NCI-H2107 treated with DMSO at 0.1 percent for 48 hours (cell line): ENCODE measurements around the gene LPCAT1.
"Not testable (repeated sequence)": the region's sequence is repeated elsewhere in the genome, so short reads cannot be mapped to it uniquely, and the experiment has no call there.

Experiments
- DNase-seq: peaks from one replicate; lab custom pipeline; 2025; ENCODE audit not compliant: unreplicated experiment; lab: John Stamatoyannopoulos, UW

LPCAT1 gene

DNA sequence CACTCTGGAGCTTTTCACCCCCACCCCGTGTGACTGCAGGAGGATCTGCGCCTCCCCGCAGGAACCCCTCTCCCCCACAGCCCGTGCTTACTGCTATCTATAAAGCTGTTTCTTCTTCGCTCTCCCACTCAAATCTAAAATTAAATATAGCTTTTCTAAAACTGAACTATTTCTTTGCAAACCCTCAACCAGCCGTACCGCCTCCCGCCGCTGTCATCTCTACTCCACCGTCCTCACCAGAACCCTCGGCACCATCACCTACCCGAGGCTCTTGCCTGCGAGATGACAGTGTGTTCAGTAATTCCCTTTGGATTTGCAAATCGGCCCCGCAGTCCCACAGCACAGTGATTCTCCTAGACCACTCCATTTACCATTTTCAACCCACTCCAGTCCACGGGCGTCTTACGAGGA, 13.6 kb downstream of the LPCAT1 start:
- DNase-seq = no peak

DNA sequence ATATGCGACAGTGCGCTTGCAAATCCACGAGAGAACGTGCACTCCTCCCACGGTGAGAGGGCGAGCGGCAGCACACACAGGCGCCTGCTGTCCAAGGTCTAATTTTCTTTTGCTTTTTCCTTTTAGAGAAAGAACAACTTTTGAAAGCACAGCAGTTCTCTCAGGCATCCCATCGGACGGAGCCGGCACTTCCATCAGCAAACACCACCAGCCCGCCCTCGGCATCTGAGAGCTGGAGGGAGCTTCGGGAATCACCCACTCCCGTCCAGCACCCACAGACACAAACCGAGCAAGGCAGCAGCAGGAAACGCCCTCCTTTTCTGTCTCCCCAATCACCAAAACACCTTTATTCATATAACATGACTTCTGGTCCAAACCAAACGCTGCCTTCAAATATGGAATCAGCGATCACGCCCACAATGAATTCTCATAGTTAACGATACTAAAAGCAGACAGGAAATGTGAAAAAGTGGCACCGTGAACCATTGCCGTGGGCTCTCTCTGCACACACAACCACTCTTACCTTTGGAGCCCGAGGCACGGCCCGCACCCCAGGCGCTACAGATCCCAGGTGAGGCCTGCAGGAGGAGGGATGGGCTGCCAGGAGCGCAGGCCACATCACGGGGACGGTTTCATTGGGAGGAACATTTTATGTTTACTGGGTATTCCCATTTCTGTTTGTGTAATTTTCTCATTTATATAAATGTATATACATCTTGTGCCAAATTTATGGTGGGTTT, 14.2 kb downstream of the LPCAT1 start:
- no peak for DNase-seq

DNA sequence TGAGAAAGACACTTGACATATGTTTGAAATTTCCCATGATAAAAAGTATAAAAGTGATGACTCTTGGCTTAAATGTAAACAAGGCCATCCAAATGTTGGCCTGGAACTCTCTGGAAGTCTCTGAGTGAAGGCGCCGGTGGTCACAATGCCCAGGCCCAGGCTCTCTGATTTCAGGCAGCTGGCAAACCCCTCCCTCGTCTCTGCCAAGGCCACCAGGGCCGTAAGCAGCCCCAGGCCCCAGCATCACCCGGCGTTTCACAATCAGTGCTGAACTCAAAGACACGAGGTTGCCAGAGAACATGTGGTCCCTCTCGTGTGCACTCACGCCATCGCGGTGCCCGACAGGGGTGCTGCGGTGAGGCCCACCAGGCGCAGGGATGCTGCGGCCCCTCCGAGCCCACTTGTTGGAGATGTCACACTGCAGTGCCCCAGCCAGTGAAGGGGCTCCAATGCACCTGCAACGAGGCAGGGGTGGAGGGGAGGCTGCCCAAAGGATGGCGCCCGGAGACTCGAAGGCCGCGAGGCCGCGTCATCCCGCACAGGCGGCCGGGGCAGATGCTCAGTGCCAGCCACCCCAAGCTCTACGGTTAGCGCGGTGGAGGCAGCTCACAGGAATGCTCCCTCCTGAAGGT, 15.0 kb downstream of the LPCAT1 start:
- DNase-seq = no peak

DNA sequence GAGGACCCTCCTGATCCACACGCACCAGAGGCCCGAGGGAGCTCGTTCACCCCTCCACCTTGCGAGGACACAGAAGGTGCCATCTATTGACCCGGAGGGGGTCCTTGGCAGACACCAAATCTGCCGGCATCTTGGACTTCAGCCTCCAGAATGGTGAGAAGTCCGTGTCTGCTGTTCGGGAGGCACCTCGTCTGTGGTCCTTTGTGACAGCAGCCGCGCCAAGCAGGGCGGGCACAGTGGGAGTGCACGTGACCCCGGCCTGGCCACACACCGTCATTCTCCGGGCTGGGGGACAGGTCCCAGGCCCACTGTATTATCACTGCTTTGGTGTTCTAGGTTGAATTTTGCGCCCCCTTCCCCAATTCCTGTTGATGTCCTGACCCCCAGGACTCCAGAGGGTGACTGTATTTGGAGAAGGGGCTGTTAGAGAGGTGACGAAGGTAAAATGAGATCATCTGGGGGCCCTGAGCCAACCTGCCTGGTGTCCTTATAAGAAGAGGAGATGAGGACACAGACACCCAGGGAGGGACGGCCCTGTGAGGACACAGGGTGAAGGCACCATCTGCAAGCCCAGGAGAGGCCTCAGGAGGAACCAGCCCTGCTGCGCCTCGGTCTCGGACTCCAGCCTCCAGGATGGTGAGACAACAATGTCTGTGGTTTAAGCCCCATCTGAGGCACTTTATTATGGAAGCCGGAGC, 15.7 kb downstream of the LPCAT1 start:
- no peak for DNase-seq

DNA sequence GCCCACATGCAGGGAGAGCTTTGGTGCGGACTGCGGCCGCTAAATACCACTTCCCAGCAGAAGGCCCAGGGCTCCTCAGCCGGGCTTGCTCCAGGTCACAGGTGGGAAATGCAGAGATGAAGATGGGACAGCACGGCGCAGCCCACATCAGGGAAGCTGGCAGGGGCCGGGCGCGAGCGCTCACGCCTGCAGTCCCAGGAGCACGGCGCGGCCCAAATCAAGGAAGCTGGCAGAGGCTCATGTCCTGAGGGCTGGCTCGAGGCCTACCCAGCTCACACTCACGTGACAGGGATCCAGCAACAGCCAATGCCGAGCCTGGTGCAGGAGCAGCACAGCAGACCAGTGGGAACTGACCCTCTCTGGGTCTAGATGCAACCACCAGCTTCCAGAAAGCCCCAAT, 16.3 kb downstream of the LPCAT1 start:
- no peak for DNase-seq

DNA sequence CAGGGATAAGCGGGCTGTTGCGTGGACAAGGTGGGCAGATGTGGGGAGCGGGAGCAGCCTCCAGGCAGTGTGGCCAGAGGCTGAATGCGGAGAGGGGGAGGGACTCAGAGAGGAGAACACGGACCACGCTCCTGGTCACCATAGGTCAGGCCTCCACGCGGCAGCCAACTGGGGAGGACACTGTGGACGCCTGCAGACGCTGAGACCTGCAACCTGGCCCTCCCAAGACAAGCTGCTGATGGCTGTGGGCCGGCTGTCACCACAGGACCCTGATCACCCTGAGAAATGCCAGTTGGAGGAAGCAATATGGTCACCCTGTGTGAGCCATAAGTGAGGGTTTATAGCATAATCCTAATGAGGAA, 16.8 kb downstream of the LPCAT1 start:
- no peak for DNase-seq

DNA sequence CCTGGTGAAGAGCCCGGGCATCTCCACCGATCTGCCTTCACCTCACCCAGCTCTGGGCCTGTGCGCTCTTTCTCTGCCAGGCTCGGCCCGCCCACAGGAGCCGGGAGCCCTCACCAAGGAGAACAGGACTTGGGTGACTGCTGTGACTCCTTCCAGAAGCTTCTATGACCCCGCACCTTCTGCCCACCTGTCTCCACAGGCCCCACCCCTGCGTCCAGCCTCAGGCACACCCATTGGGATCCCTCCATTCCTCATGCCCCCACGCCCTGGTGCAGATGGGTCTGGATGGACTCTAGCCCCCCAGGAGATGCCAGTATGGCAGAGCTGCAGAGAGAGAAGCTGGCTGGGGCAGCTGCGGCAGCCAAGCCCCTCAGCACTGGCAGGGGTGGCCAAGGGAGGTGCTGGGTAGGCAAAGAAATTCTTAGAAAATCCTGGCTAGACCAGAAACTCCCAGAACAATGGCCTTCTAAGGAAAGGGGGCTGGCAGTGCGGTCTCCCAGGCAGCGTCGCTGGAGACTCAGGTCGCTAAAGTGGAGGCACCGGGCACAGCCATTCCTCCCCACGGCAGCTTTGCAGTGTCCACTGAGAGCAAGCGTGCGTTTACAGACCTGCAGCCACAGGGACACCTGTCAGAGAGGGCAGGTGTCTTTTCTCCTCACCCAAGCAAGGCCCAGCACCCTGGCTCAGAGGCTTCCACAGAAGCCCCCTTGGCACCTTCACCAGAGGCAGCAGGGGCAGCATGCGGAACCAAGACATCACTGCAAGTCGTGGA, 17.3 kb downstream of the LPCAT1 start:
- no peak for DNase-seq

DNA sequence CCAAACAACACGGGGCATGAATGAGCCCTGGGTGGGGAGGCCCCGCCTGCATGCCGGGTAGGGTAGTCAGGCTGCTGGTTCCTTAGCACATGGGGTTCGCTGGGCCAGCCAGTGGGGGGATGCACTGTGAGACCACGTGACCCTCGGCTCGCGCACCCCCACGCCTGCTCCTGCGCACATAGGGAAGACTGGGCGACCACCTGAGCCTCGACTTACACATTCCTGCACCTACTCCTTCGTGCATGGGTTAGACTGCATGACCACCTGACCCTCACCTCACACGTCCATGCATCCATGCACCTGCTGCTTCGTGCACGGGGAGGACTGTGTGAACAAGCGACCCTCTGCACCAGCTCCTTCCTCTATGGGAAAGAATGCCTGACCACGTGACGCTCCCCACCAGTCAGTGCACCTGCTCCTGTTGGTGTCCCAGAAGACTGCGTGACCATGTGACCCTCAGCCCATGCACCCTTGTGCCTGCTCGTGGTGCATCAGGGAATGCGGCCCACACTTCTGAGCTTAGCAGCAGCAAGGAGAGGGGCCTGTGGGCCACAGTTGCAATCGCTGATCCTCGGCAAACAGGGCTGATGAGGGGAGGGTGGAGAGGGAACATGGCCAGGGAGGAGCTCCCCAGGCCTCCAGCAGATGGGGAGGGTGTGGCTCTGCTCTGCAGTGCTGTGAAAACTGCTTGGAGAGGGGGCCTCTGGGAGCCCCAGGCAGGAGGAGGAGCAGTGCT, 18.1 kb downstream of the LPCAT1 start:
- no peak for DNase-seq

DNA sequence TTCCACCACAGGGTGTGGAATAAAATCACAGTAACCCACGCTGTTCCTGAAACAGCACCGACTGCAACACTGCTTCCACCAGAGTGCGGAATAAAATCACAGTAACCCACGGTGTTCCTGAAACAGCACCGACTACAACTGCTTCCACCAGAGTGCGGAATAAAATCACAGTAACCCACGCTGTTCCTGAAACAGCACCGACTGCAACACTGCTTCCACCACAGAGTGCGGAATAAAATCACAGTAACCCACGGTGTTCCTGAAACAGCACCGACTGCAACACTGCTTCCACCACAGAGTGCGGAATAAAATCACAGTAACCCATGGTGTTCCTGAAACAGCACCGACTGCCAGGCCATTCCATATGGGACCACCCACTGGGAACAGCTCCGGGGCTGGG, 18.7 kb downstream of the LPCAT1 start:
- not testable (repeated sequence) for DNase-seq

DNA sequence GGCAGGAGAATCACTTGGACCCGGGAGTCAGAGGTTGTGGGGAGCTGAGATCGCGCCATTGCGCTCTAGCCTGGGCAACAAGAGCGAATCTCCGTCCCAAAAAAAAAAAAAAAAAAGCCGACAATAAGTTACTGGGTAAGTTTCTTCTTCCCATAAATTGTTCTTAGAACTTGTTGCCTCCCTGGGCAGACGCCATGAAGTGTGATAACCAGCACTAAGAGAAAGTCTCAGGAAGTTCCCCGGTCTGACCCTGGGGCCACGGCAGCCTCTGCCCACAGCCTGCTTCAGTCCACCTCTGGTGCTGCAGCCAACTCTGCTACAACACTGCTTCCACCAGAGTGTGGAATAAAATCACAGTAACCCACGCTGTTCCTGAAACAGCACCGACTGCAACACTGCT, 19.1 kb downstream of the LPCAT1 start:
- no peak for DNase-seq

DNA sequence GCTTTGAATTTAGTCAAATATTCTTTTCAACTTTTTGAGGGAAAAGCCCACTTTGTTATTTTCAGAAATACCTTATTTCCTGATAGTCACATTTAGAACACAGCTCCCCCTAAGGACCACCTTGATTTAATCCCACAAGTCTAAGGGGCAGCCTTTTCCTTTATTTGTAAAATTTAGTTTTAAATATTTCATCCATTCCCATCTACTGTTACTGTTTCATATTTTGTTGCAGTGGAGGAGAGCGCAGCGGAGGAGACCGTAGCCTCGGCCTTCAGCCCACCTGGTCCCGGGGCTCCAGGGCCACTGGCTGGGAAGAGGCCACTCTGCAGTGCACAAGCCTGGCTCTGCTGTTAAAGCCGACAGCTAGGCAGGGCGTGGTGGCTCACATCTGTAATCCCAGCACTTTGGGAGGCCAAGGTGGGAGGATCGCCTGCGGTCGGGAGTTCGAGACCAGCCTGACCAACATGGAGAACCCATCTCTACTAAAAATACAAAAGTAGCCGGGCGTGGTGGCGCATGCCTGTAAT, 19.6 kb downstream of the LPCAT1 start:
- DNase-seq = no peak

DNA sequence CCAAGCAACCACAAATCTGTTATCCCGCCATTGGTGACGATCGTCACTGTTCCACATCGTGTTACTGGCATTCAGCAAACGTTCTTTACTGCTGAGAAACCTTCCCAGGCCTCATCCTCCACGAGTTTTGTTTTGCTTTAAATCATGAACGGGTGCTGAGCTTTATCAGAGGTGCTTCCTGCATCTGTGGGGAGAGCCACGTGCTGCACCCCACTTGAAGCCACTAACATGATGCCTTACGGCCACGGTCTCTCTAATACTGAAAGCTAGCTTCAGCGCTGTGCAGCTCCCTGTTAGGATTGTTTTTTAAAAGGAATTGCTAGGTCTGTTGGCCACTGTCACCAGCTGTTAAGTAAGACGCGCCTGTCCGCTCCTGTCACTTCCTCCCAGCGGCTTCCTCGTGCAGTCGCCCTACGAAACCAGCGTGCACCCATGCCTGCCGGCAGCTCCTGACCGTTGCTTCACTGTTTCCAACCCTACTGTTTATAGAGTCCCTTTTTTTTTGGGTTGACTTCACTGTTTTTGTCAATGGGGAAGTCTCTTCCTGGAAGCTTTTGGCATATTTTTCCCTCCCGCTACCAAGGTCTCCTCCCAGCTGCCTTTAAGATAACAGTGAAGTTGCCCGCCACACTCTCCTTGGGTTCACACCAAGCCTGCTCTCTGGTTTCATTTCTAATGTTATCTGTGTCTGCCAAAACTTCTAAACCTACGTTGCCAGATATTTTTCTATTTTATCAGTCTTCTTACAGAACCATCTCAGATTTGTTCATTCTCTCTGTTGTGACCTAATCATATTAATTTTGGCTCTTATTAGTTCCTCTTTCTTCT, 20.3 kb downstream of the LPCAT1 start:
- no peak for DNase-seq

DNA sequence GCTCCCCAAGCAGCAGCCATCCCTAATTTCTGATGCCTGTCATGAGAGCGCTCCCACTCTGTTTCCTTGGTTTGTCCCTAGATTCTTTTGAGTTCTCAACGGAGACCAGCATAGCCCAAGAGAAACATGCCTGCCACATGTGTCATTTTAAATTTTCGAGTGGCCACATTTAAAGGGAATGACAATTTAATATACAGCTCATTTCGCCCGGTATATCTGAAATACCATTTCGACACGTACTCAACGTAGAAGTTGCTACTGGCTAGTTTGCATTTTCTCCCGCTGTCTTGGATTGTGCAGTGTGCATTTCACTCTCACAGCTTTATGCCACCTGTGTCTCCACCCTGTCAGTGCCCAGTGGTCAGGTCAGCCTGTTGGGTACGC, 21.0 kb downstream of the LPCAT1 start:
- DNase-seq = no peak

DNA sequence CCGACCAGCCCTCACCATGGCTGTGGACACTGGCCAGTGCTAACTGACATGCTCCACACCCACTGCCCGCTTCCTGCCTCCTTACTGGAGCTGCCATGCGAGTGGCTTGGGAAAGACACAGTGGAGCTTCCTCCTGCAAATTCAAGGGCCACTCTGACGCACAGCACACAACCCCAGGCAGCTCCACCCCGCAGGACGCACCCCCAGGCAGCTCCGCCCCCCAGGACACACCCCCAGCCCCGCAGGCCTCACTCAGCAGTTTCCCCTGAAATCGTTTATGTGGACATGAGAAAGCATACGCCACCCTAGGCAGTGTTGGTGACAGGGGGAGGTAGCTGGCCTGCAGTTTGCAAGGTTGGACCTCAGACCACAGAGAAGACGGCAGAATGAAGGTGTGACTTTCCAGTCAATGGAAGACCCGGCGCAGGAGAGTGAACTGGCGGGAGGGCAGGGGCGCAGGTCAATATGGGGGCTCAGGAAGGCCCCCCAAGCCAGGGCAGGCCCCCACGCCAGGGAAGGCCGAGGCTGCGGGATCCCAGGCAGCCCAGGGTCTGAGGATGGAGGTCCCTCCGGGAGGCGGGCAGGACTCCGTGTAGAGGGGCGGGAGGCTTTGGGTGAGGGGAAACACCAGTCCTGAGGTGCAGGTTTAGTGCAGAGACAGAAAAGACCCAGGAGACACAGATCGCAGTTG, 21.6 kb downstream of the LPCAT1 start:
- DNase-seq = no peak

DNA sequence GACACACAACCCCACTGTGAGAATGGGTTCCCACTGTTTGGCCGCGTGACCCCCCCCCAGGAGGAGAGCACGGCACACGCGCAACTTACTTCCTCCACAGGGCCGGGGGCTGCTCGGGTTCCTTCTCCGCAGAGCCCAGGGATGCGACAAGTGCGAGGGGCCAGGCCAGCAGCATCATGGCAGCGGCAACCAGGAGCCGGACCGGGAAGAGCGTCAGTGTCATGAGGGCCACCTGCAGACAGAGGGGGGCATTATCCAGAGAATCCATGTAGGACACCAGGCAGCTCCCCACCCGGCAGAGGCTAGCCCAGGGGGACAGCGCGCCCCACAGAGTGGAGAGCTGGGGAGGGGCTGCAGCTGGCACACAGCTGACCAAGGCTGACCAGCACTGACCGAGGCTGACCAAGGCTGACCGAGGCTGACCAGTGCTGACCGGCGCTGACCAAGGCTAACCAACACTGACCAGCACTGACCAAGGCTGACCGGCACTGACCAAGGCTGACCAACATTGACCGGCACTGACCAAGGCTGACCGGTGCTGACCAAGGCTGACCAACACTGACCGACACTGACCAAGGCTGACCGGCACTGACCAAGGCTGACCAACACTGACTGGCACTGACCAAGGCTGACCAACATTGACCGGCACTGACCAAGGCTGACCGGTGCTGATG, 22.3 kb downstream of the LPCAT1 start:
- no peak for DNase-seq

DNA sequence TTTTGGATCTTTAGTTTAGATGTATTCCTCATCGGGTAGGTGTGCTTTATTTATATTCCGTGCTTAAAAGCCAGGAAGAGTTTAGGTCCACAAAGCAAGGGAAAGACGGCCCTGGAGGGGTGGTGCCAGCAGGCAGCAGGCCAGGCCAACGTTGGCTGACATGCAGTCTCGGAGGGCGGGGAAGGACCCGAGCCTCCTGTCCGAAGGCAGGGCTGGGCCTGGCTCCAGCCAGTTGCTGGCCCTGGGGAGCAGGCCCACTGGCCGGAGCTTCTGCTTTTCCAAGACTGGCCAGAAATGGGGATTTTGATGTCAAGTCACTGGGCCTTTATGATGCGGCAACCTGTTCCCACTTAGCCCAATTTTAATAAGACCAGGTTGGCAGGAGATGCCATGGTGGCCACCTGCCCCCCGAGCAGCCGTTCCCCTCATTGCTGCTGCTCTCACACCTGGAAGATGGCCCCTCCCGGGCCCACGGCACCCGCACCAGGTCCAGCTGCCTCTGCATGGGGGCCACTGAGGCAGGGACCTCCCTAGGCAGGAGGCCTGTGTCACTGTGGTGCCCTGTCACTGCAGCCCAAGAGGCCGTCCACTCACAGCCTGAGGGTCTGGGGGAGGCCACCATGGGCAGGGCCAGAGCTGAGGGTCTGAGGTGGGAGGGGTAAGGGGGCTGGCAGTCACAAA, 23.2 kb downstream of the LPCAT1 start:
- no peak for DNase-seq

DNA sequence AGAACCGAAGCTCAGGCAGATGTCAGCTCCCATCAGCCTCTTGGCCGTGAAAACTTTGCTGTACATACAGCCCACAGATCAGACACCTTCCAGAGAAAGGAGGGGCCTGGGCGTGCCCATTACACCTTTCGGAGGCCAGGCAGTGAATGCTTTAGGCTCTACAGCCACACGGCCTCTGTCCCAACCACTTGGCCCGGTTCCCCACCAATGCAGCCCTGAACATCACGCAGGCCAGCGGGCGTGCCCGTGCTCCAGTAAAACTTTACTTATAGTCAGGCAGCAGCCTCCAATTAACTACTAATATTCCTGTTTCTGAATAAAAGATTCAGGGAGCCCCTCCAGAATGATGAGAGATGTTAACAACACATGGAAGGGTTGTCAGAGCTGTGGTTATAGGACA, 23.9 kb downstream of the LPCAT1 start:
- no peak for DNase-seq
